DMS53 treated with DMSO at 0.1 percent for 48 hours (cell line): Measurements from ENCODE around the gene MYO5C.
"Not testable (repeated sequence)": the region's sequence is repeated elsewhere in the genome, so short reads cannot be mapped to it uniquely, and the experiment has no call there.

Experiments used
- DNase-seq: peaks from one replicate; lab custom pipeline; 2025; ENCODE audit not compliant: unreplicated experiment; lab: John Stamatoyannopoulos, UW

Gene MYO5C

GRCh38 chr15:52243697-52244555, 51.7 kb downstream of the MYO5C start:
- DNase-seq, result no peak

GRCh38 chr15:52243286-52243685, 52.3 kb downstream of the MYO5C start:
- no peak for DNase-seq

- DNase-seq, result no peak
These were observed 54.1 kb downstream of the MYO5C start for GRCh38 chr15:52241489-52241888.

GRCh38 chr15:52240166-52240565, 55.4 kb downstream of the MYO5C start:
- no peak for DNase-seq

GRCh38 chr15:52238989-52239525, 56.5 kb downstream of the MYO5C start:
- not testable (repeated sequence) for DNase-seq

- DNase-seq, result no peak
These were observed 57.5 kb downstream of the MYO5C start for GRCh38 chr15:52238149-52238548.

- DNase-seq, result no peak
These were observed 59.6 kb downstream of the MYO5C start for GRCh38 chr15:52236013-52236412.

GRCh38 chr15:52234596-52235541, 60.7 kb downstream of the MYO5C start:
- no peak for DNase-seq

- DNase-seq, result no peak
These were observed 62.2 kb downstream of the MYO5C start for GRCh38 chr15:52233405-52233804.

GRCh38 chr15:52232327-52232726, 63.3 kb downstream of the MYO5C start:
- no peak for DNase-seq

GRCh38 chr15:52230073-52230472, 65.5 kb downstream of the MYO5C start:
- DNase-seq, result no peak

GRCh38 chr15:52228921-52229320, 66.7 kb downstream of the MYO5C start:
- DNase-seq, result peak; percentile 0

GRCh38 chr15:52227456-52227855, 68.1 kb downstream of the MYO5C start:
- DNase-seq, result peak; percentile 70

- no peak for DNase-seq
These were observed 70.4 kb downstream of the MYO5C start for GRCh38 chr15:52225230-52225629.

- DNase-seq, result no peak
These were observed 71.4 kb downstream of the MYO5C start for GRCh38 chr15:52224211-52224610.

GRCh38 chr15:52221730-52222129, 73.9 kb downstream of the MYO5C start:
- no peak for DNase-seq

GRCh38 chr15:52220937-52221660, 74.5 kb downstream of the MYO5C start:
- no peak for DNase-seq

GRCh38 chr15:52220251-52220650, 75.4 kb downstream of the MYO5C start:
- DNase-seq, result no peak

- no peak for DNase-seq
These were observed 76.8 kb downstream of the MYO5C start for GRCh38 chr15:52218816-52219215.

GRCh38 chr15:52218371-52218770, 77.2 kb downstream of the MYO5C start:
- DNase-seq, result no peak

- no peak for DNase-seq
These were observed 78.4 kb downstream of the MYO5C start for GRCh38 chr15:52217186-52217585.
